Memory B cell (primary cell): ENCODE results near the gene CBFA2T3.
"Not testable (repeated sequence)": the region's sequence is repeated elsewhere in the genome, so short reads cannot be mapped to it uniquely, and the experiment has no call there.

Experiments
- ATAC-seq: fragments of 150-1000 bp; cut with Tn5 transposase; 2 replicates; pipeline ENCODE4 v1.10.0; 2021; ENCODE audit warnings: low read depth, mild to moderate bottlenecking, moderate library complexity
- DNase-seq, 2 donors: peaks; one replicate each; pipeline ENCODE4 v3.0.0; 2022; ENCODE audit warnings: low spot score in 2 of 2
- H3K27ac Mint-ChIP-seq: one replicate; pipeline ENCODE4 v1.8.0; 2022; ENCODE audit warnings: mild to moderate bottlenecking, moderate library complexity, mixed read lengths
- H3K27me3 Mint-ChIP-seq: one replicate; pipeline ENCODE4 v1.8.0; 2022; ENCODE audit warnings: mixed read lengths
- H3K36me3 Mint-ChIP-seq: one replicate; pipeline ENCODE4 v1.8.0; 2022; ENCODE audit warnings: mild to moderate bottlenecking, mixed read lengths
- H3K4me1 Mint-ChIP-seq: one replicate; pipeline ENCODE4 v1.8.0; 2022; ENCODE audit warnings: mixed read lengths
- H3K4me3 Mint-ChIP-seq: one replicate; pipeline ENCODE4 v1.8.0; 2022; ENCODE audit warnings: mild to moderate bottlenecking, moderate library complexity, mixed read lengths
- H3K9me3 Mint-ChIP-seq: one replicate; pipeline ENCODE4 v1.8.0; 2022; ENCODE audit warnings: mixed read lengths

Gene CBFA2T3

GRCh38 chr16:88901718-88902337 lies 75.2 kb downstream of the CBFA2T3 start:
- Mint-ChIP-seq H3K27ac (no peak overlapping the region), H3K27me3 (no peaks in the 10 kb centered on the region), H3K4me3 (no peak overlapping the region), H3K36me3 (no peaks in the 10 kb centered on the region), H3K9me3 (no peaks in the 10 kb centered on the region), H3K4me1 (peaks cover 12% of the 10 kb centered on the region)
- ATAC-seq, result no peak
- DNase-seq, result no peak

DNA sequence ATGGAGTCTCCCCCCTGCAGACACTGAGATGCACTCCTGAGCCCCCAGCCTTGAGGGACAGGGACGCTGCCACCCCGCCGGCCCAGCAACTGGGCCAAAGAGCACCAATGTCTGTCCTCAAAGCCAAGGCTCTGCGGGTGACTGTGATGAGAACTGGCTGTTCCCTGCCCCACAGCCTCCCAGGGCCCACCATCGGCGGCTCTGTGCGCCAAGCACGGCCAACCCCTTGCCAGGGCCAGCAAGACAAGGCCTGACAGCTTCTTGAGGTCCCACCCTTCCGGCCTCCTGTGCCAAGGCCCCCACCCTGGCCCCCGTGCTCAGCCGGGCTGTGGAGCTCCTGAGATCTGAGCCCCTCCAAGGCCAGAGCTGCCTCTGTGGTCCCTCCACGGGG lies 76.3 kb downstream of the CBFA2T3 start:
- Mint-ChIP-seq H3K27me3 (no peaks in the 10 kb centered on the region), H3K27ac (no peak overlapping the region), H3K36me3 (no peaks in the 10 kb centered on the region), H3K4me1 (peaks cover 4% of the 10 kb centered on the region), H3K9me3 (no peaks in the 10 kb centered on the region), H3K4me3 (no peak overlapping the region)
- ATAC-seq, result no peak
- DNase-seq, result no peak

DNA sequence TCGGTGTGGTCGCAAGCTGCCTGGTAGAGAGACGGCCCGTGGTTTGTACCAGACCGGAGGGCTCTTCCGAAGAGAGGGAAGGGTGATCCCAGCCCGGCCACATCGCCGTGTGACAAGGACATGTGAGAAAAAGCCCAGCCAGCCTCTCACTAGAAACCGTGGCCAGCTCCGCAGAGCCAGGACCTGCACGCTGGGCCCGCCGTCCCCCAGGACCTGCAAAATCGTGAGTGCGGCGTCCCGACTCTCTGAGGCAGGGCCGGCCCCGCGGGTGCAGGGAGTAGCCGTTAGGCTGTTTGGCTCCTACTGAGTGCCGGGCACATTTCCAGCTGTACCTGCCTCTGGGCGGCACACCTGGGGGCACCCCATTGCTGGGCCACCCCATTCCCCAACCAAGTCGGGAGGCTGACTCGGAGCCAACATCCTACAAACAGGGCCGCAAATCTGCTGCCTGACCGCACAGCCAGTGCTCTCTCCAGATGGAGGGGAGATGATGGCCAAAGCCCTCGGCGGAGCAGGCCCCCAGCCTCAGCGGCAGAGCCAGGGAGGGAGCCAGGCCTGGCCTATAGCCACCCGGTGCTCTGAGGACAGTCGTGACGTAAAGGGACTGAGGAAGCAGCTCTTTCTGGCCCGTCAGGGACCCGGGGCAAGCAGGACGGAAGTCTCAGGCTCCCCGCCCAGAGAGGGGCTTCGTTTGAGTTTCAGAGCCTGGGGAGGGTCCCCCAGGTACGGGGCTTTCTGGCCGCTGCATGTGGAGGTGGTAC lies 76.9 kb downstream of the CBFA2T3 start:
- H3K27me3 Mint-ChIP-seq, result no peaks in the 10 kb centered on the region
- ATAC-seq, result no peak
- H3K9me3 Mint-ChIP-seq, result no peaks in the 10 kb centered on the region
- H3K4me1 Mint-ChIP-seq, result peaks cover 4% of the 10 kb centered on the region
- no peak for DNase-seq
- no peaks in the 10 kb centered on the region for H3K36me3 Mint-ChIP-seq
- no peak overlapping the region for H3K4me3 Mint-ChIP-seq
- no peak overlapping the region for H3K27ac Mint-ChIP-seq

GRCh38 chr16:88897696-88898425 lies 79.1 kb downstream of the CBFA2T3 start:
- no peaks in the 10 kb centered on the region for H3K27me3 Mint-ChIP-seq
- ATAC-seq, result no peak
- no peak overlapping the region for H3K27ac Mint-ChIP-seq
- peaks cover 8% of the 10 kb centered on the region for H3K4me1 Mint-ChIP-seq
- DNase-seq, result no peak
- H3K36me3 Mint-ChIP-seq, result no peaks in the 10 kb centered on the region
- no peak overlapping the region for H3K4me3 Mint-ChIP-seq
- H3K9me3 Mint-ChIP-seq, result no peaks in the 10 kb centered on the region

DNA sequence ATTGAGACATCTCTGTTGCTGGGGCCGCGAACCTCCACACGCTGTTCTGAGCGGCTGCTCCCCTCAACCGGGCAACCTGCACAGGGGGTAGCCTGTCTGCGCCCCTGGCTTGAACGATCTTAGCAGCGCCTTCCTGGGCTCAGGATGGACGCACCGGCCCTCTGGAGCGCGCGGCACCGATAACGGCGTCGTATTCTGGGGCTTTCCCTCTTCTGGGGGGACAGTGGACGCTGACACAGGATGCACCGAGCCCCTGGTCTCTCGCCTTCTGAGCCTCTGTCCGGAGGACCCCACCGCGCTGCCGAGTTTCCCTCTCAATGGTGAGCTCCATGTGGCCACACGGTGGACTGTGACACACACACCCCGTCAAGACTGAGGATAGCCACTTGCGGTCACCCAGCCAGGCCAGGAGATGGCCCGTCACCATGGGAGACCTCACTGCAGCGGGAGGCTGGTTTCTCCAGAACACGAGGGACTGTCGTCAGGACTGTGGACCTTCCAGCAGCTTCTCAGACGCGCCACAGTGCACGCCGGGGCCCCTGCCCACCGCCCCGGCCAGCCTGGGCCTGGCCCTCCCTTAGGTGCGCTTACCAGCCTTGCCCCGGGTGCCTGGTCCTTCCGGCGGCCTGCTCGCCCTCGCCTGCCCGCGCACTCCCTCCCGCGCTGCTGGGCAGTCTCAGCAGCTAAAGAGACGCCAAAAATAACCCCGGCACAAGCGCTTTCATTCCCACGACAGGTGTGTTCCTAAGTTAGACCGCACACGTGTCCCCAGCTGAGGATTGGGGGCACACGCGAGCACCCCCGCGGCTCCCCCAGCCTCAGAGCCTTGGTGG lies 80.6 kb downstream of the CBFA2T3 start:
- H3K27ac Mint-ChIP-seq, result no peak overlapping the region
- H3K36me3 Mint-ChIP-seq, result peaks cover 2% of the 10 kb centered on the region
- no peaks in the 10 kb centered on the region for H3K27me3 Mint-ChIP-seq
- no peak for ATAC-seq
- no peak for DNase-seq
- H3K4me3 Mint-ChIP-seq, result no peak overlapping the region
- H3K4me1 Mint-ChIP-seq, result peaks cover 8% of the 10 kb centered on the region
- no peaks in the 10 kb centered on the region for H3K9me3 Mint-ChIP-seq

DNA sequence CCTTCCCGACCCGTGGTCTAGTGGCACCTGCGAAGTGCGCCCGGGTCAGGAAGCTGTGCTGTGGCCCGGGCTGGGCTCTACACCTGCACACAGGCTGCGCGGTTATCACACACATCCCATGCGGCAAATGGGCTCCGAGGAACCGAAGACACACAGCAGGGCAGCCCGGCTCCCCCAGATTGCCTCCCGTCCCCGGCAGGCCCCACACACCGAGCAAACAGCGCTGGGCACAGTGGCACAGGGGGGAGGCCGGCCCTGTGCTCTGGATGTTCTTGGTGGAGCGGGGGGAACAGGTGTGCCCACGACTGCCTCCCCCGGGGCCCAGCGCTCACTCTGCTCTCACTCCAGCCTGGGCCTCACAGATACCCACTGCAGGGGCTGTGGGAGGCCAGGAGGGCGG lies 81.7 kb downstream of the CBFA2T3 start:
- H3K36me3 Mint-ChIP-seq, result peaks cover 8% of the 10 kb centered on the region
- ATAC-seq, result peak; percentile 16
- H3K4me1 Mint-ChIP-seq, result peaks cover 8% of the 10 kb centered on the region
- no peak overlapping the region for H3K4me3 Mint-ChIP-seq
- no peak for DNase-seq
- H3K27me3 Mint-ChIP-seq, result no peaks in the 10 kb centered on the region
- H3K9me3 Mint-ChIP-seq, result no peaks in the 10 kb centered on the region
- H3K27ac Mint-ChIP-seq, result peak overlapping the region; percentile 38

DNA sequence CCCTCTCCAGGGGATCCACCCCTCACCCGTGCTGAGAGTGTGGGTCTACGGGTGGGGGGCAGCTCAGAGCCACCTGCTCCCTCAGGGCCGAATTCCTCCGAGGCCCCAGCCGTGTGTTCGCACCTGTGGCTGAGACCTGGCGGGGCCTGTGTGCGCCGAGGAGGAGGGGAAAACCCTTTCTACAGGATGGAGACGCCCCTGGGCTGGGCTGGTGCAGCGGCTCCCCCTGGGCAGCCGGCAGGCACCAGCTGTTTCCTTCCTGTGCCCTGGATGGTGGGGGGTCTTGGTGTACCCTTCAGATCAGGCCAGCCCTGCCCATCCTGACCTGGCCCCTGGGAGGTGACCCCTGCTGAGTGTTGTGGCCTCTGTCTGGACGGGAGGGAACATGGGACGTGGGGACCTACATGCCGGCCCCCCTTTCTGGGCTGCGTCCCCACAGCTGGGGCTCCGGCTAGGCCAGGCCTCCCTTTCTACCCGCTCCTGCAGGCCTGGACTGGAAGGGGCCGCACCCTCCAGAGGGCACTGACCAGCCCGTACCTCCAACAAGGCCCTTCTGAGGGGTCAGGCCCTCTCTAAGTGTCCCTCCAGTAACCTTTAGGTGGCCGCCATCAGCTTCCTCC lies 82.2 kb downstream of the CBFA2T3 start:
- peaks cover 8% of the 10 kb centered on the region for H3K4me1 Mint-ChIP-seq
- peaks cover 10% of the 10 kb centered on the region for H3K36me3 Mint-ChIP-seq
- DNase-seq (no peak), ATAC-seq (peak; percentile 74)
- H3K27ac Mint-ChIP-seq, result peak overlapping the region; percentile 38
- no peaks in the 10 kb centered on the region for H3K9me3 Mint-ChIP-seq
- no peak overlapping the region for H3K4me3 Mint-ChIP-seq
- no peaks in the 10 kb centered on the region for H3K27me3 Mint-ChIP-seq

- H3K36me3 Mint-ChIP-seq, result peaks cover 12% of the 10 kb centered on the region
- H3K4me1 Mint-ChIP-seq, H3K4me3 Mint-ChIP-seq, DNase-seq, ATAC-seq, H3K27me3 Mint-ChIP-seq, H3K9me3 Mint-ChIP-seq: not testable (repeated sequence)
- peak overlapping the region; percentile 18 for H3K27ac Mint-ChIP-seq
These were observed 82.7 kb downstream of the CBFA2T3 start for GRCh38 chr16:88894266-88894665.

GRCh38 chr16:88893127-88893968 lies 83.7 kb downstream of the CBFA2T3 start:
- DNase-seq (no peak), ATAC-seq (no peak)
- Mint-ChIP-seq H3K27me3 (no peaks in the 10 kb centered on the region), H3K36me3 (peaks cover 12% of the 10 kb centered on the region), H3K9me3 (no peaks in the 10 kb centered on the region), H3K27ac (no peak overlapping the region), H3K4me3 (no peak overlapping the region), H3K4me1 (peaks cover 8% of the 10 kb centered on the region)

DNA sequence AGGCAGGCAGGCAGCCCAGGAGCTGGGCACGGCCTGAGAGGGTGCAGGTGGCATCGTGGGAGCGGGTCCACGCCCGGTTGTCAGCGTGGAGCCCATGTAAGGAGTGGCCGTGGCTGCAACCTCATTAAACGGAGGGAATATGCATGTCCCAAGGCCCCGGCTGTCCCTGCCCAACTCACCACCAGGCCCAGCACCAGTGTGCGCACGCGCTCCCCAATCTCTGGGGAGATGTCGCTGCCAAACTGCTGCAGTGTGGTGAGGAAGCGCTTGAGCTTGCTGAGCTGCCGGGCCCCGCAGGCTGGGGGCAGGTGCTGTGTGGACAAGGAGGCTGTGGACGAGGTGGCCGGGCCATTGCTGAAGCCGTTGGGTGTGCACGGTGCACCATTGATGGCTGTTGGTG lies 84.9 kb downstream of the CBFA2T3 start:
- H3K27ac Mint-ChIP-seq, result no peak overlapping the region
- H3K36me3 Mint-ChIP-seq, result peaks cover 12% of the 10 kb centered on the region
- no peak overlapping the region for H3K4me3 Mint-ChIP-seq
- H3K27me3 Mint-ChIP-seq, result no peaks in the 10 kb centered on the region
- ATAC-seq (no peak), DNase-seq (no peak)
- H3K9me3 Mint-ChIP-seq, result no peaks in the 10 kb centered on the region
- H3K4me1 Mint-ChIP-seq, result peaks cover 8% of the 10 kb centered on the region

DNA sequence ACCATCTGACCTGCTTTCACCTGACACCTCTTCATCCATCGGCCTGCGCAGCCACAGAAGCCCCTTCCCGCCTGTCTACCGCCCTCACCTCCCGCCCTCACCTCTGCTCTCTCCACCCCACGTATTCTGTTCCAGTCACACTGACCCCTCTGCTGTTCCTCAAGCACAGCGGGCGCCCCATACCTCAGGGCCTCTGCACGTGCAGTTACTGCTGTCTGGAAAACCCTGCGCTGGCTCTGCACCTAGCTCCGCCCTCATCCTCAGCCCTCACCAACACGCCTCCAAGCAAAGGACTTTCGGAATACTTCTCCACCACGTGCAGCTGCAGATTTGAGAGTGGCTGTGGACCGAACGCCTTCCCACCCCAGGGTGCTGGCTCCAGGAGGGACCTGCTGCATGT lies 85.9 kb downstream of the CBFA2T3 start:
- Mint-ChIP-seq H3K36me3 (peaks cover 12% of the 10 kb centered on the region), H3K27me3 (no peaks in the 10 kb centered on the region), H3K9me3 (no peaks in the 10 kb centered on the region), H3K4me3 (no peak overlapping the region), H3K4me1 (peaks cover 8% of the 10 kb centered on the region), H3K27ac (peak overlapping the region; percentile 28)
- no peak for DNase-seq
- no peak for ATAC-seq

GRCh38 chr16:88889702-88890352 lies 87.2 kb downstream of the CBFA2T3 start:
- not testable (repeated sequence) for ATAC-seq, H3K4me3 Mint-ChIP-seq, DNase-seq

More at GRCh38 chr16:88889702-88890352, 87.2 kb downstream of the CBFA2T3 start:
- peaks cover 14% of the 10 kb centered on the region for H3K36me3 Mint-ChIP-seq
- not testable (repeated sequence) for H3K4me1 Mint-ChIP-seq, H3K27me3 Mint-ChIP-seq, H3K9me3 Mint-ChIP-seq, H3K27ac Mint-ChIP-seq
